Body of pancreas (tissue), 4 donors: ENCODE data around the gene RGS1. TPM values are rescaled to one million over a fixed set of nuclear protein-coding genes. Genes with fewer than 3 reads are reported as not detected.
A peak's percentile ranks its signal among the peaks of the same experiment; 100 is the strongest.

Experiments used
- ATAC-seq: fragments of 150-250 bp; one replicate; pipeline ENCODE4 v1.9.1; 2016
- DNase-seq, 4 donors: peaks; one replicate each; pipeline ENCODE4 v3.0.0-alpha.2; 2019
- H3K27ac ChIP-seq, 4 donors: fragments of 200-600 bp; sonication (generic); 1 replicate in 3 of 4; 2 replicates in 1 of 4; pipeline versions ENCODE4 v1.5.1 to v1.6.1; 2016 to 2019; ENCODE audit warnings: mild to moderate bottlenecking in 1 of 4, mixed read lengths in 1 of 4, moderate library complexity in 1 of 4
- H3K27me3 ChIP-seq, 2 donors: fragments of 200-600 bp; sonication (generic); one replicate each; pipeline ENCODE4 v1.6.0; 2016; ENCODE audit warnings: mild to moderate bottlenecking in 1 of 2
- H3K36me3 ChIP-seq, 2 donors: fragments of 200-600 bp; sonication (generic); replicated peaks in 1 of 2; 2 replicates each; pipeline ENCODE4 v1.5.1; 2016; ENCODE audit warnings: low read depth in 2 of 2; ENCODE audit not compliant: insufficient read depth in 1 of 2
- H3K4me1 ChIP-seq: fragments of 200-600 bp; sonication (generic); one replicate; pipeline ENCODE4 v1.6.0; 2016
- H3K4me3 ChIP-seq, 2 donors: fragments of 200-600 bp; sonication (generic); 1 replicate in 1 of 2; 2 replicates in 1 of 2; pipeline ENCODE4 v1.5.1; 2016 to 2019
- H3K9me3 ChIP-seq, 3 donors: fragments of 200-600 bp; sonication (generic); 1 replicate in 2 of 3; 2 replicates in 1 of 3; pipeline ENCODE4 v1.5.1; 2016
- POLR2A ChIP-seq, 3 donors: fragments of 450-650 bp; IDR thresholded peaks; one replicate each; pipeline ENCODE4 v1.6.1; 2016; ENCODE audit warnings: antibody characterized with exemption in 3 of 3, mild to moderate bottlenecking in 2 of 3
- WGBS, 2 donors: methylation state at CpG; one replicate each; pipeline ENCODE4 v1.1.5; 2017; 5-methylcytosine and 5-hydroxymethylcytosine counted together
- intact Hi-C: fragments of 100-400 bp; cut with DNase I; formaldehyde crosslinking; loops from one replicate; pipeline ENCODE4 v1.15.1; 2023
- total RNA-seq, 2 donors: library from RNA; depleted of rRNA; stranded (reverse); fragments of >200 nt; gene quantifications; one replicate each; pipeline ENCODE4 v1.1.0, GENCODE V29; 2016
- TF ChIP-seq, protein P1 (sequence below), 7 experiments: fragments of 450-650 bp in 4 of 7; fragments of 200-600 bp in 3 of 7; sonication (generic) in 3 of 7; IDR thresholded peaks; one replicate each; pipeline ENCODE4 v1.5.1; 2016 to 2019; ENCODE audit warnings: antibody characterized with exemption in 7 of 7

RGS1 gene
- total RNA-seq, 2 donors from 2014 or later = 0.99 to 10.4 TPM

DNA sequence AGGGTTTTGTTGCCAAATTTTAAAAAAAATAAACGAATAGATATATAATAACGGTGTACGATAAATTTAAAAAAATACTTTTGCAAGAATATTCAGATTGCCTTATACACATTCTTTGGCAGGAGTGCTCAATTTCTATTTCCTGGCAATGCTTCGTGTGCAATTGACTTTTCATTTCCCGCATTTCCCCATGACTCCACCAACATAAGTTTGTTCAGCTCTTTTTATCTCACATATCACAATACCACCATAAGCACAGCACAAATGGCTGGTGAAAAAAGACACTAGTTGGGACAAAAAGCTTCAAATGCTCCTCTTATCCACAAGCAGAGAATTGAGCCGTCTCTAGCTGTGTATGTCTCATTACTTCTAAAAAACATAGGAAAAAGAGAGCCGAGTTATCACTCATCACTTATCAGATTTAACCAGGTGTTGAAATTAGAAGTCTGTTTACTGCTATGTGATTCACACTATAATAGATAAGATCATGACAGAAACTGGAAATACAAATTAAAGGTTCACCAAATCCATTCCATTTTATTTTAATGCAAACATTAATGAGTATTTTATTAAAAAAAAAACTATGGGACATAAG, 28.9 kb upstream of the RGS1 start:
- ATAC-seq (no peak), DNase-seq (no peak)
- WGBS, 2 donors = 54 to 57% methylated on average over 7 of the region's 7 CpGs
- Histone ChIP-seq H3K4me1 (peaks cover 4% of the 10 kb centered on the region), H3K27me3 (no peaks in the 10 kb centered on the region), H3K27ac (no peak overlapping the region), H3K9me3 (no peaks in the 10 kb centered on the region), H3K4me3 (no peak overlapping the region), H3K36me3 (no peaks in the 10 kb centered on the region)
- TF ChIP-seq POLR2A (IDR thresholded peaks at IDR 0.05) = no peak
- TF ChIP-seq, protein P1, sequence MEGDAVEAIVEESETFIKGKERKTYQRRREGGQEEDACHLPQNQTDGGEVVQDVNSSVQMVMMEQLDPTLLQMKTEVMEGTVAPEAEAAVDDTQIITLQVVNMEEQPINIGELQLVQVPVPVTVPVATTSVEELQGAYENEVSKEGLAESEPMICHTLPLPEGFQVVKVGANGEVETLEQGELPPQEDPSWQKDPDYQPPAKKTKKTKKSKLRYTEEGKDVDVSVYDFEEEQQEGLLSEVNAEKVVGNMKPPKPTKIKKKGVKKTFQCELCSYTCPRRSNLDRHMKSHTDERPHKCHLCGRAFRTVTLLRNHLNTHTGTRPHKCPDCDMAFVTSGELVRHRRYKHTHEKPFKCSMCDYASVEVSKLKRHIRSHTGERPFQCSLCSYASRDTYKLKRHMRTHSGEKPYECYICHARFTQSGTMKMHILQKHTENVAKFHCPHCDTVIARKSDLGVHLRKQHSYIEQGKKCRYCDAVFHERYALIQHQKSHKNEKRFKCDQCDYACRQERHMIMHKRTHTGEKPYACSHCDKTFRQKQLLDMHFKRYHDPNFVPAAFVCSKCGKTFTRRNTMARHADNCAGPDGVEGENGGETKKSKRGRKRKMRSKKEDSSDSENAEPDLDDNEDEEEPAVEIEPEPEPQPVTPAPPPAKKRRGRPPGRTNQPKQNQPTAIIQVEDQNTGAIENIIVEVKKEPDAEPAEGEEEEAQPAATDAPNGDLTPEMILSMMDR (IDR thresholded peaks at IDR 0.05) = peak in 1 of 7 experiments; percentile 0
- intact Hi-C loops = no loop called here

DNA sequence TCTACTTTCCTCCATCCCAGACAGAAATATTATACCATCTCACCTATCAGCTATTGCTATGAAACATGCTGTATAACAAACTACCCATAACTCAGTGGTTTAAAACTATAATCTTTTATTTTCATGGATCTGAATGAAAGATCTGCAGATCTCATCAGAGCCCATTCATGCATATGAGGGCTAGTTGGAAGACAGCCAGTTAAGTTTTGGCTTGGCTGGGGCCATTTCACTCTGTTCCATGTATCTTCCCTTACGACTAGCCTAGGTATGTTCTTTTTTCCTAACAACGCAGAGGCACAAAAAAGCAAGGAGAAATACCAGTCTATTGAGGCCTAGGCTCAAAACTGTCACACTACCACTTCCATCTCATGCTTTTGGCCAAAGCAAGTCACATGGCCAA, 28.1 kb upstream of the RGS1 start:
- H3K27ac ChIP-seq = no peak overlapping the region
- no peaks in the 10 kb centered on the region for H3K9me3 ChIP-seq
- H3K4me1 ChIP-seq = peaks cover 4% of the 10 kb centered on the region
- 91 to 94% methylated on average over 2 of the region's 2 CpGs for WGBS, 2 donors
- intact Hi-C loops = no loop called here
- TF ChIP-seq, protein P1 (IDR thresholded peaks at IDR 0.05) = no peak
- no peak for TF ChIP-seq POLR2A (IDR thresholded peaks at IDR 0.05)
- no peaks in the 10 kb centered on the region for H3K36me3 ChIP-seq
- no peak for ATAC-seq
- no peak for DNase-seq
- no peaks in the 10 kb centered on the region for H3K27me3 ChIP-seq
- H3K4me3 ChIP-seq = no peak overlapping the region

DNA sequence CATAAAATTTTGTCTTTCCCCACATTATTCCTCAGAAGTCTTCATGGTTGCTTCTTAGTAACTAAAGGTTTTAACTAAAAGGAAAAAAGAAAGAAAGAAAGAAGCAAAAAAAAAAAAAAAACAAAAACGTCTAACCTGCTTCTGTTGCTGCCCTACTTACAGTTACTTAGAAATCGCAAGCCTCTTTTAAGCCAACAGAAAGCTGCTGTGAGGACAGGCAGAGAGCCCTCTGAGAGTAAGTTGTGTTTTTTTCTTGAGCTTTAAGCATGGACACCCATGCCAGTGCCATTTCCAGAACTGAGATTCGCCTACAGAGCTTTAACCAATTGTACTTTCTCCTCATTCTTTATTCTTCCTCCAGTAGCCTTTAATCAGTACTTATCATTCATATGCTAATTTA, 25.6 kb upstream of the RGS1 start:
- Histone ChIP-seq H3K4me1 (peaks cover 4% of the 10 kb centered on the region), H3K27ac (no peak overlapping the region), H3K4me3 (no peak overlapping the region), H3K9me3 (no peaks in the 10 kb centered on the region), H3K27me3 (no peaks in the 10 kb centered on the region), H3K36me3 (no peaks in the 10 kb centered on the region)
- DNase-seq (no peak), ATAC-seq (no peak)
- WGBS, 2 donors = 64 to 66% methylated on average over 3 of the region's 3 CpGs
- TF ChIP-seq POLR2A (IDR thresholded peaks at IDR 0.05) = no peak
- TF ChIP-seq, protein P1 (IDR thresholded peaks at IDR 0.05) = no peak
- intact Hi-C loops = no loop called here

DNA sequence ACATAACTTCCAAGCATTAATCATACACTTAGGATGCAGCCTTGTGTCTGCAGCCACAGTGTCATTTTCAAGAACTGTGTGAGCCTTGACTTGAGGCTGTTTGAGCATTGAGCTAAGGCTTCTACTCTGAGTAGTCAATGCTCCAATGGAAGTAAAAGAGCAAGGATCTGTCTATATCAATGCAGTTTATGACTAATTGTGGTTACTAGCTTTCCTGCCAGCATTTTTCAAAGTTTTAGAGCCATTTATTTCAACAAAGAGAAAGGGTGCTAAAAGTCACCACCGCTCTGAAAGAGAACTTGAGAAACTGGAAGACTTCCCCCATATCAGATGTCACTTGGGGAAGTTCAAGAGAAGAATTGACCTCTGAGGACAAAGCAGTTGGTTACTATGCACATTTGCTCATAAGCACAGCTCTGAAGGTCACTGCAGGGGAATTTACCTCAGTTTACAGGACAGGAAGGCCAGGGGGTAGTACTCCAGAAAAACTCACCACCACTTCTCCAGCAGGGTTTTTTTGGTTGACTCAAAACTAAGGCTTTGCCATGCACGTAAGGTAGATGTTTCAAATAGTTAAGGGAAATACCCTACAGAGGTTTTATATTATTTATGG, 24.5 kb upstream of the RGS1 start:
- Histone ChIP-seq H3K9me3 (no peaks in the 10 kb centered on the region), H3K27ac (peak overlapping the region in 1 of 4 donors; percentile 36), H3K4me1 (peaks cover 4% of the 10 kb centered on the region), H3K27me3 (no peaks in the 10 kb centered on the region), H3K4me3 (no peak overlapping the region), H3K36me3 (no peaks in the 10 kb centered on the region)
- TF ChIP-seq, protein P1 (IDR thresholded peaks at IDR 0.05) = no peak
- no peak for TF ChIP-seq POLR2A (IDR thresholded peaks at IDR 0.05)
- 78 to 81% methylated on average over 2 of the region's 2 CpGs for WGBS, 2 donors
- peak in 1 of 4 donors; percentile 12 for DNase-seq
- intact Hi-C loops = no loop called here
- ATAC-seq = no peak

DNA sequence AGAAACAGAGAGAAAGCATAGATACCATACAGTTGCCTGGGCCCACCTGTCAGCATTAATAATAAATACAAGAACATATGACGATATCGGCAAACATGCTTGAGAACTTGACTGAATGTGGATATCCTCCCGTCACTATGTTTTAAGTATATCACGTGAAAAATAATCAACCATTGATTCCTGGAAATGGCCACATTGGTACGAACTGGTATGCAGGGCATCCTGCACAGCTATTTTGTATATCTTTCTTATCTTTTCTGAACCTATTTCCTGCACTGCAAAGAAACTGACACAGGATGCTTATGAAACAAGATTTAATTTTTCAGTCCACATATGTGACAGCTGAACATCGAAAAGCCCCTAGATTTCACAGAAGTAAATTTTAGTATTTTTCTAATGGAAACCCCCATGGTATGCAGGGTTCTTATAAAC, 22.8 kb upstream of the RGS1 start:
- H3K27ac ChIP-seq = no peak overlapping the region
- H3K4me3 ChIP-seq = no peak overlapping the region
- H3K9me3 ChIP-seq = no peaks in the 10 kb centered on the region
- no peak for ATAC-seq
- no peak for DNase-seq
- WGBS, 2 donors = 67 to 75% methylated on average over 6 of the region's 6 CpGs
- no peaks in the 10 kb centered on the region for H3K36me3 ChIP-seq
- no peaks in the 10 kb centered on the region for H3K4me1 ChIP-seq
- TF ChIP-seq, protein P1 (IDR thresholded peaks at IDR 0.05) = no peak
- no peak for TF ChIP-seq POLR2A (IDR thresholded peaks at IDR 0.05)
- intact Hi-C loops = no loop called here
- no peaks in the 10 kb centered on the region for H3K27me3 ChIP-seq
